ENCODE data around the gene KCMF1.

KCMF1 gene

DNA sequence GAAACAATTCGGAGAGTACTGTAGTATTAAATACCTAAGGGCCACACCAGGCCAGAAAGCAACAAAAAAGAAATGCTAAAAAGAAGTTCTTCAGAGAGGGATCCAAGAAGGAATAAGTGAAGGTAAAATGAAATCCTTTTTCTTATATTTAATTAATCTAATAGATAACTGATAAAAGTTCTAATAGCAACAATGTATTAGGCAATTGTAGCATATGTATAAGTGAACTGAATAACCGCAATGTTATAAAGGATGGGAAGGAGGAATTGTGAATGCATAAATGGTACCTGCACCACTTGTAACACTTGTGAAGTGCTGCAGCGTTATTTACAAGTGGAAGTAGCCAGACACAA is 43.7 kb upstream of the KCMF1 start:
- no peak overlapping the region for H3K27ac ChIP-seq
- no peaks in the 10 kb centered on the region for H3K9me3 ChIP-seq (ENCODE audit: severe bottlenecking)
- no peak overlapping the region for H3K4me3 ChIP-seq (ENCODE audit: low read depth, low read length)
- TF ChIP-seq CTCF (IDR thresholded peaks at IDR 0.05; ENCODE audit: low read depth, low read length): no peak
- DNase-seq: no peak
- H3K36me3 ChIP-seq: no peaks in the 10 kb centered on the region
- no peaks in the 10 kb centered on the region for H3K27me3 ChIP-seq (ENCODE audit: insufficient read depth, low read depth, severe bottlenecking)

DNA sequence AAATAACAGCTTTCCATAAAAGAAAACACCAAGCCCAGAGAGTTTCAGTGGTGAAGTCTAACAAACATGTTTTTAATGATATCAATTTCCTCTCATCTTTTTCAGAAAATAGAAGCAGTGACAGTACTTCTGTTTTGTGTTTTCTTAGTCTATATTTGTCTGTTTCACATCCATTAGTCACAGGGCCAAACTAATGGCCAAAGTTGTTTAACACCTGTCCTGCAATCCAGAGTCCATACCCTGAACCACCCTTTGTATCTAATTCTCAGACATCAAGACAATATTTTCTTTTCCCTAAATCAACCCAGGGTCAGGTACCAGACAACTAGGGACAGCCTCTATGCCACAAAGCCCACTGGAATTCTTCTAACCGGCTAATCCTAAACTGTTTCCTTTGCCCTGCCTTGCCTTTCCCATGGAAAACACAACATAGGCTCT is 39.6 kb upstream of the KCMF1 start:
- no peaks in the 10 kb centered on the region for H3K27me3 ChIP-seq (ENCODE audit: insufficient read depth, low read depth, severe bottlenecking)
- H3K9me3 ChIP-seq (ENCODE audit: severe bottlenecking): no peaks in the 10 kb centered on the region
- no peak overlapping the region for H3K4me3 ChIP-seq (ENCODE audit: low read depth, low read length)
- H3K36me3 ChIP-seq: no peaks in the 10 kb centered on the region
- DNase-seq: no peak
- no peak overlapping the region for H3K27ac ChIP-seq
- TF ChIP-seq CTCF (IDR thresholded peaks at IDR 0.05; ENCODE audit: low read depth, low read length): no peak

DNA sequence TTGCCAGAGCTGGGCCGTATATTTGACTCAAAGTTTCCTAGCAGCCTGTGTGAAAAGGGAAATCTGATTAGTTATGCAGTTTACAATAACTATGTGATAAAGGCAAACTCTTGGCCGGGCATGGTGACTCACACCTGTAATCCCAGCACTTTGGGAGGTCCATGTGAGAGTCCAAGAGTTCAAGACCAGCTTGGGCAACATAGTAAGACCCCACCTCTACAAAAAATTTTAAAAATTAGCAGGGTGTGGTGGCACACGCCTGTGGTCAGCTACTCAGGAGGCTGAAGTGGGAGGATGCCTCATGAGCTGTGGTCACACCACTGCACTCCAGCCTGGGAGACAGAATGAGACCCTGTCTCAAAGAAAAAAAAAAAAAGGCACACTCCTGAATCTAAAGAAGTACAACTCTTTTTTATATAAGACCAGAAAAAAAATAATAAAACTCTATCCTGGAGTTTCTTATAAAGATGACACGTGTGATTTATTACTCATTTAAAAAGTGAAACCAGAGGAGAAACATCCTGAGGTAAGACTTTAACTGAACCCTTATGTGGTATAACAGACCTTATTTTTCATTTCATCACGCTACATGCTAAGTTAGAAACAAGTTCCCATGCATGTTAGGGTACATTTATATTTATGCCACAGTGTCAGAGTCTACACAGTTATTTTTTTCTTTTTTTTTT is 32.6 kb upstream of the KCMF1 start:
- Histone ChIP-seq H3K9me3 (ENCODE audit: severe bottlenecking) (no peaks in the 10 kb centered on the region), H3K27ac (no peak overlapping the region), H3K36me3 (no peaks in the 10 kb centered on the region), H3K4me3 (ENCODE audit: low read depth, low read length) (no peak overlapping the region), H3K27me3 (ENCODE audit: insufficient read depth, low read depth, severe bottlenecking) (no peaks in the 10 kb centered on the region)
- no peak for TF ChIP-seq CTCF (IDR thresholded peaks at IDR 0.05; ENCODE audit: low read depth, low read length)
- DNase-seq: no peak

GRCh38 chr2:84939426-84940087 is 31.4 kb upstream of the KCMF1 start:
- Histone ChIP-seq H3K9me3 (ENCODE audit: severe bottlenecking) (no peaks in the 10 kb centered on the region), H3K4me3 (ENCODE audit: low read depth, low read length) (no peak overlapping the region), H3K27ac (no peak overlapping the region), H3K36me3 (no peaks in the 10 kb centered on the region), H3K27me3 (ENCODE audit: insufficient read depth, low read depth, severe bottlenecking) (no peaks in the 10 kb centered on the region)
- no peak for TF ChIP-seq CTCF (IDR thresholded peaks at IDR 0.05; ENCODE audit: low read depth, low read length)
- no peak for DNase-seq

DNA sequence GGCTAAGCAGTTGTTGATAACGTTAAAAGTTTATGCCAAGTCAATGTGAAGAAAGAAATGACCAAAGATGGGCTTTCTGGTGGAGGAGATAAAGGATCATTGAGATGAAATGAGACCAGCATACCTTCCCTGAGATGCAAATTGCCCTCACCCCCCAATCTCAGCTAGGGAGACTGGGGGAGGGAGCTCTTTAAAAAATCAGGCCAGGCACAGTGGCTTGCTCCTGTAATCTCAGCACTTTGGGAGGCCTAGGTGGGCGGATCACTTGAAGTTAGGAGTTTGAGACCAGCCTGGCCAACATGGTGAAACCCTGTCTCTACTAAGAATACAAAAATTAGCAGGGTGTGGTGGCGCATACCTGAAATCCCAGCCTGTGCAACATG is 30.9 kb upstream of the KCMF1 start:
- H3K4me3 ChIP-seq (ENCODE audit: low read depth, low read length): no peak overlapping the region
- DNase-seq: no peak

More for the DNA sequence above, 30.9 kb upstream of the KCMF1 start:
- H3K36me3 ChIP-seq: no peaks in the 10 kb centered on the region
- TF ChIP-seq CTCF (IDR thresholded peaks at IDR 0.05; ENCODE audit: low read depth, low read length): no peak
- H3K27ac ChIP-seq: no peak overlapping the region
- H3K27me3 ChIP-seq (ENCODE audit: insufficient read depth, low read depth, severe bottlenecking): no peaks in the 10 kb centered on the region
- no peaks in the 10 kb centered on the region for H3K9me3 ChIP-seq (ENCODE audit: severe bottlenecking)

Measured in WERI-Rb-1 (cell line).